Measurements from ENCODE around the gene MACF1.

The MACF1 gene

GRCh38 chr1:39354572-39354971, 150.1 kb downstream of the MACF1 start:
- no peak for DNase-seq (ENCODE audit: low spot score)

GRCh38 chr1:39358491-39358890, 154.0 kb downstream of the MACF1 start:
- DNase-seq (ENCODE audit: low spot score): no peak

- no peak for DNase-seq (ENCODE audit: low spot score)
Observed at GRCh38 chr1:39359028-39359570, 154.6 kb downstream of the MACF1 start.

- no peak for DNase-seq (ENCODE audit: low spot score)
Observed at GRCh38 chr1:39360731-39361130, 156.2 kb downstream of the MACF1 start.

- no peak for DNase-seq (ENCODE audit: low spot score)
Observed at GRCh38 chr1:39361446-39361845, 157.0 kb downstream of the MACF1 start.

- no peak for DNase-seq (ENCODE audit: low spot score)
Observed at GRCh38 chr1:39363267-39363666, 158.8 kb downstream of the MACF1 start.

DNA sequence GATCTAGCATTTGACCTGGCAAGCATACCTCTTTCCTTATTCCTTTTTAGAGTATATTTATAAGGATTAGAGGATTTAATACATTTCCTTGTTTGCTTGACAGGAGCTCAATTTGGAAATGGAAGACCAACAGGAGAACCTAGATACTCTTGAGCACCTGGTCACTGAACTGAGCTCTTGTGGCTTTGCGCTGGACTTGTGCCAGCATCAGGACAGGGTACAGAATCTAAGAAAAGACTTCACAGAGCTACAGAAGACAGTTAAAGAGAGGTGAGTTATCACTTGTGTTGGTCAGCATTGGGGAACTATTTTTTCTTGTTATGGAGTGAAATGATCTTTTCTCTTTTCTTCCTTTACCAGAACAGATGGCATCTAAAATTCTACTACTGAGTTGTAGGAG, 163.6 kb downstream of the MACF1 start:
- no peak for DNase-seq (ENCODE audit: low spot score)

DNA sequence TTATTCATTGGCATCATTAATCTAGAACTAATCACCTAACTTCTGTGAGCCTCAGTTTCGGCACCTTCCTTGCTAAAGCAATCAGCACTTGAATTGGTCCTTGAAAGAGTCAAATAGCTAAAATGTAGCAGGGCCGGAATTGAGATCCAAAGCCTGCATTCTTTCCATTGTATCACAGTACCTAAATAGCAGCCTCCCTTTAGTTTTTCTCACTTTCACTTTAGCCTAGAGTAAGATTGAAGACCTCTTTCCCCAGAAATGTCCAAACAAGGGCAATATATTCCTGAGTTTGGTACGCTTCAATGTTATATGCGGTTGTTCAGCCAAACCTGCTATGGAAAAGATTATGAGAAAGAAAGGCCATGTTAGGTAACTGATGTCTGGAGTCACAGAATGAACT, 165.1 kb downstream of the MACF1 start:
- no peak for DNase-seq (ENCODE audit: low spot score)

- no peak for DNase-seq (ENCODE audit: low spot score)
Observed at GRCh38 chr1:39370602-39371001, 166.1 kb downstream of the MACF1 start.

- no peak for DNase-seq (ENCODE audit: low spot score)
Observed at GRCh38 chr1:39372105-39372504, 167.6 kb downstream of the MACF1 start.

DNA sequence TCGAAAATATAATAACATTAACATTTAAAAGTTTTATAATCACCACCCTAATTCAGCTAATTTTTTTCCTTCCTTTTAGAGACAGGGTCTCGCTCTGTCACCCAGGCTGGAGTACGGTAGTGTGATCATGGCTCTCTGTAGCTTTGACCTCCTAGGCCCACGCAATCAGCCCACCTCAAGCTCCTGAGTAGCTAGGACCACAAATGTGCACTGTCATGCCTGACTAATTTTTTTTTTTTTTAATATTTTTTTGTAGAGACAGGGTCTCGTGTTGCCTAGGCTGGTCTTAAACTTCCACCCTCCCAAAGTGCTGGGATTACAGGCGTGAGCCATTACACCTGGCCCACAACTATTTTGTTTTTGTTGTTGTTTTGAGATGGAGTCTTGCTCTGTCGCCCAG, 172.2 kb downstream of the MACF1 start:
- DNase-seq (ENCODE audit: low spot score): no peak

DNA sequence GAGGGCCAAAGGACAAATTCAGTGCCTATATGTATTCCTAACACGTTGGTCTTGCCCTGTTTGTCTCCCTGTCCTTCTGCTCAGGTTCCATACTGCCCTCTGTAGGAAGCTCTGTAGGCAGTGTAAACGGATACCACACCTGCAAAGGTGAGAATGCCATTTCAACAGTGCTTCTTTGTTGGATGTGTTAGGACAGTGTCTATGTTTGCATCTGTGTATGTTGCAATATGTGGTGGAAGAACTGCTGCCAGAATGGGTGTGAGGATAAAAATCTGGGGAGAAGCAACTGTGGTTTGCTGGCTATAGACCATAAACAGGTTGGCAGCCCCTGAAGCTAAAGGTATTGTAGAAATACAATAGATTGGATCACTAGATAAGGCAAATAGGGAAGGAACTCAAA, 173.9 kb downstream of the MACF1 start:
- DNase-seq (ENCODE audit: low spot score): no peak

- DNase-seq (ENCODE audit: low spot score): no peak
Observed at GRCh38 chr1:39379187-39379586, 174.7 kb downstream of the MACF1 start.

- no peak for DNase-seq (ENCODE audit: low spot score)
Observed at GRCh38 chr1:39380036-39380435, 175.5 kb downstream of the MACF1 start.

DNA sequence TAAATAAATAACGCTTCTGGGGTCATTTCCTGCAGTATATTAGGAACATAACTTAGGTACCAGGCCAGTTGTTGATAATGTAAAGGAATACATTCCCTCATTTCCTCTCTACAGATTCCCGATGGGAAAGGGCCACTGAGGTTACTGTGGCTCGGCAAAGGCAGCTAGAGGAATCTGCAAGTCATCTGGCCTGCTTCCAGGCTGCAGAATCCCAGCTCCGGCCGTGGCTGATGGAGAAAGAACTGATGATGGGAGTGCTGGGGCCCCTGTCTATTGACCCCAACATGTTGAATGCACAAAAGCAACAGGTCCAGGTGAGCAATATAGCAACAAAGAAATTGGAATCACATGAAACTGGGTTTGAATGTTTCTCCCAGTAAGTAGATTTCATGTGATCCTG, 177.3 kb downstream of the MACF1 start:
- no peak for DNase-seq (ENCODE audit: low spot score)

GRCh38 chr1:39384305-39384704, 179.8 kb downstream of the MACF1 start:
- no peak for DNase-seq (ENCODE audit: low spot score)

GRCh38 chr1:39385067-39385988, 180.8 kb downstream of the MACF1 start:
- no peak for DNase-seq (ENCODE audit: low spot score)

- no peak for DNase-seq (ENCODE audit: low spot score)
Observed at GRCh38 chr1:39386997-39387396, 182.5 kb downstream of the MACF1 start.

GRCh38 chr1:39387452-39387851, 183.0 kb downstream of the MACF1 start:
- no peak for DNase-seq (ENCODE audit: low spot score)

- no peak for DNase-seq (ENCODE audit: low spot score)
Observed at GRCh38 chr1:39391691-39392679, 187.5 kb downstream of the MACF1 start.

- DNase-seq (ENCODE audit: low spot score): no peak
Observed at GRCh38 chr1:39392851-39393573, 188.5 kb downstream of the MACF1 start.

DNA sequence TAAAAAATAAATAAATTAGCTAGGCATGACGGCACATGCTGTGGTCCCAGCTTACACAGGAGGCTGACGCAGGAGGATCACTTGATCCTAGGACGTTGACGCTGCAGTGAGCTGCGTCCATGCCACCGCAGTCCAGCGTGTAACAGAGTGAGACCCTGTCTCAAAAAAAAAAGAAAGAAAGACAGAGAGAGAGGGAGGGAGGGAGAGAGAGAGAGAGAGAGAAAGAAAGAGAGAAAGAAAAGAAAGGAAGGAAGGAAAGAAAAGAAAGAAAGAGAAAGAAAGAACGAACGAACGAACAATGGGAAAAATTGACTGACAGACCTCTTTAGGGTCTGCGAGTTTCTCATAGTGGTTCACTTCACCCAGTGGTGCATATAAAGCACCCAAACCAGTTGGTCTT, 189.2 kb downstream of the MACF1 start:
- no peak for DNase-seq (ENCODE audit: low spot score)

Data from CD4-positive, alpha-beta T cell treated with Interleukin-6 at 100 ng/mL for 8 hours (primary cell).